ENCODE data around the gene LGALS4. TPM values are rescaled to one million over a fixed set of nuclear protein-coding genes. Genes with fewer than 3 reads are reported as not detected.
"Not testable (repeated sequence)": the region's sequence is repeated elsewhere in the genome, so short reads cannot be mapped to it uniquely, and the experiment has no call there.

LGALS4 gene
- total RNA-seq, 1 donor from 2014 or later, result 2.7 TPM

GRCh38 chr19:38774181-38774950 is 38.4 kb downstream of the LGALS4 start:
- no peak for DNase-seq (ENCODE audit: low spot score, unreplicated experiment)
- Mint-ChIP-seq H3K36me3 (ENCODE audit: insufficient read depth) (no peaks in the 10 kb centered on the region), H3K27me3 (peaks cover 6% of the 10 kb centered on the region), H3K4me1 (ENCODE audit: low read depth) (no peaks in the 10 kb centered on the region), H3K9me3 (ENCODE audit: low read depth) (no peaks in the 10 kb centered on the region), H3K27ac (peak overlapping the region; percentile 80), H3K4me3 (ENCODE audit: low read depth) (no peak overlapping the region)
- TF ChIP-seq CTCF (IDR thresholded peaks at IDR 0.05; ENCODE audit: unreplicated experiment), result no peak

GRCh38 chr19:38773469-38774177 is 39.1 kb downstream of the LGALS4 start, which contains the start of gene LGALS7:
Gene LGALS7 (minus strand): TSS chr19:38773517. CDS start chr19:38773492, 25 bp downstream.
- H3K36me3 Mint-ChIP-seq (ENCODE audit: insufficient read depth), result no peaks in the 10 kb centered on the region
- H3K9me3 Mint-ChIP-seq (ENCODE audit: low read depth), result no peaks in the 10 kb centered on the region
- peaks cover 8% of the 10 kb centered on the region for H3K27me3 Mint-ChIP-seq
- no peak within 1 kb of the TSS for H3K4me3 Mint-ChIP-seq (ENCODE audit: low read depth)
- no peak for DNase-seq (ENCODE audit: low spot score, unreplicated experiment)
- peak within 1 kb of the TSS; percentile 80 for H3K27ac Mint-ChIP-seq
- TF ChIP-seq CTCF (IDR thresholded peaks at IDR 0.05; ENCODE audit: unreplicated experiment), result no peak
- H3K4me1 Mint-ChIP-seq (ENCODE audit: low read depth), result no peaks in the 10 kb centered on the region

GRCh38 chr19:38771569-38771968 is 41.2 kb downstream of the LGALS4 start:
- not testable (repeated sequence) for H3K36me3 Mint-ChIP-seq (ENCODE audit: insufficient read depth); H3K4me3 Mint-ChIP-seq (ENCODE audit: low read depth)

GRCh38 chr19:38770949-38771275 is 41.8 kb downstream of the LGALS4 start:
- not testable (repeated sequence) for H3K27me3 Mint-ChIP-seq; H3K4me3 Mint-ChIP-seq (ENCODE audit: low read depth); DNase-seq (ENCODE audit: low spot score, unreplicated experiment); H3K36me3 Mint-ChIP-seq (ENCODE audit: insufficient read depth); H3K9me3 Mint-ChIP-seq (ENCODE audit: low read depth); H3K27ac Mint-ChIP-seq; H3K4me1 Mint-ChIP-seq (ENCODE audit: low read depth)

More at GRCh38 chr19:38771569-38771968, 41.2 kb downstream of the LGALS4 start:
- DNase-seq (ENCODE audit: low spot score, unreplicated experiment); H3K4me1 Mint-ChIP-seq (ENCODE audit: low read depth); H3K27ac Mint-ChIP-seq; H3K27me3 Mint-ChIP-seq; H3K9me3 Mint-ChIP-seq (ENCODE audit: low read depth): not testable (repeated sequence)

GRCh38 chr19:38770228-38770948 is 42.4 kb downstream of the LGALS4 start:
- not testable (repeated sequence) for H3K9me3 Mint-ChIP-seq (ENCODE audit: low read depth); H3K4me3 Mint-ChIP-seq (ENCODE audit: low read depth); DNase-seq (ENCODE audit: low spot score, unreplicated experiment); H3K27me3 Mint-ChIP-seq; H3K36me3 Mint-ChIP-seq (ENCODE audit: insufficient read depth); H3K4me1 Mint-ChIP-seq (ENCODE audit: low read depth); H3K27ac Mint-ChIP-seq

- Mint-ChIP-seq H3K4me1 (ENCODE audit: low read depth) (no peaks in the 10 kb centered on the region), H3K36me3 (ENCODE audit: insufficient read depth) (no peaks in the 10 kb centered on the region), H3K9me3 (ENCODE audit: low read depth) (no peaks in the 10 kb centered on the region), H3K27ac (no peak overlapping the region), H3K27me3 (peaks cover 8% of the 10 kb centered on the region), H3K4me3 (ENCODE audit: low read depth) (no peak overlapping the region)
- DNase-seq (ENCODE audit: low spot score, unreplicated experiment), result peak; percentile 61
- peak; percentile 77 for TF ChIP-seq CTCF (IDR thresholded peaks at IDR 0.05; ENCODE audit: unreplicated experiment)
Observed at GRCh38 chr19:38769635-38770211, 43.0 kb downstream of the LGALS4 start.

Measured in progenitor cell of endocrine pancreas (in vitro differentiated cells).